CD4-positive, alpha-beta T cell treated with Interleukin-10 for 1 hour (primary cell): ENCODE data around the gene MYH15.

Experiments used
- DNase-seq: peaks from one replicate; pipeline ENCODE4 v3.0.0-alpha.2; 2020

The MYH15 gene

DNA sequence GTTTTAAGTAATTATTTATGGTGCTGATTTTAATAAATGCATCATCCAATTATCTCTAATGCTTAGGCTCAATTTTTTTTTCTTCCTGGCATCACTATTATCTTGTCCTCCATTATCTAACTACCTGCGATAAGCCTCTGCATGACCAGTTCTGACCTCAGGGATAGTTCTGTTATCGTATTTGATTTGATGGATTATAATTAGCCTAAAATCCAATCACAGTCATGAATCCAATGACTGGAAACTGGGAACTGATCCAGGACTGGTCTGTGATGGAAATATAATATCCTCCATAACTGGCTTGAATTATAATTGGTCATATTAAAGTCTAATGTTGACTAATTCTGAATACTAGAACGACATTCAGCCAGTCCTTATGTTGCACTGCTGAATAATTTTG is 1.1 kb downstream of the MYH15 start:
- no peak for DNase-seq

DNA sequence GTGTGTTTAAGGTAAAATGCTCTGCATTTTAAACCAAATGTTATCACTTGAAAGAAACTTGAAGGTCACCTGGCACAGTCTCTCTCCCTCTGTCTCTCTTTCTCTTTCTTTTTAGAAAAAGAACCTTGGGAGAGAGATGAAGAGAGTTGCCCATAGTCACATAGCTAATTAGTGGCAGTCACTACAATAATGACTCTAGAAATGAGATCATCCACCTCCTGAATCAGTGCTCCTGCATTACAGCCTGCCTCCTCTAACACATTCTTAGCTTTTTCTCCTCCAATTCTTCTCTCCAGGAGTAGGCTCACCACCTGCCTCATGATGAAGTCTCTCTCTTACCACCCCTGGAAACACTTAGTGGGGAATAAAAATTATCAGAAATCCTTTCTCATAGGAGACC is 2.5 kb downstream of the MYH15 start:
- DNase-seq = no peak

GRCh38 chr3:108505811-108506210 is 4.6 kb downstream of the MYH15 start:
- DNase-seq = no peak

- no peak for DNase-seq
Observed at GRCh38 chr3:108503722-108504121, 6.7 kb downstream of the MYH15 start.

GRCh38 chr3:108501535-108501934 is 8.9 kb downstream of the MYH15 start:
- no peak for DNase-seq

- DNase-seq = no peak
Observed at GRCh38 chr3:108500728-108501127, 9.7 kb downstream of the MYH15 start.

- DNase-seq = no peak
Observed at GRCh38 chr3:108497271-108497670, 13.1 kb downstream of the MYH15 start.

DNA sequence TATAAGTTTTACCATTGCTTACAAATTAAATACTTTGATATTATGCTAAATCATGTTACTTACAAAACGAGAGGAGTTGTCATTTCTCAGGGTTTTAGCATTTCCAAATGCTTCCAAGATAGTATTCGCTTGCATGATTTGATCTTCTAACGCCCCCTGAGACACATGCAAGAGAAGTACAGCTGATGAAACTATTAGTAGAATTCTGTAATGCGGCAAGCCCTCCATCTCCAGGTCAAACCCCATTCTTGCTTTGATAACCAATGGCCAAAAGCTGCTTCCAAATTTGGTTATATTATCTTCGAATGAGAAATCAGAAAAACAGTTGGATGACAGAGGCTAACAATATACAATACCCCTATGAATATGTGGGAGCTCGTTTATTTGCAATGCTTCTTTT is 14.7 kb downstream of the MYH15 start:
- DNase-seq = no peak

DNA sequence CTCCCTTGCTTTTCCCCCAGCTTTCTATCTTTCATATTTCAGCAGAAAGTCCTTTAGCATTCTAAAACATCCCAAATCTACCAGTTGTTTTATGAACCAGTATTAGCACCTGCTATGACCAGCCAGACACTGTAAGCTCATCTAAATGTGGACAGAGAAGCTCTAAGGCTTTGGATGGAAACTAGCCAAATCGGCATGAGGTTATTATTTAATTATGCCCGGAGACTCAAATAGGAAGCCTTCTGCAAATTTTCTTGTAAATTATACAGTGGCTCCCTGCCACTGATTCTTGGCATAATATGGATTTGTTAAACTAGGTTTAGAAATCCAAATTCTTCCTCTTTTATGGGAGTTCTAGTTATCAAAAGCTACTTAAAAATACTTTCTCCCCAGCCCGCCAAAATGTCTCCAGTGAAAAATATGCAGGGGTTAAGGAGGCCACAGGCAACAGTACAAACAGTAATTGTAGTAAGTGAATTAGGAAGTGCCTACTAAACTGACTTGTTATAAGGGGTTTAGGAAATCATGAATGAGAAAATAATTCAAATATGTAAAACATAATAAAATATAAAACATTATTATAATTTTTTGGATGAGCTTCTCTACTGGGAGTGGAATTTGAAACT is 15.4 kb downstream of the MYH15 start:
- no peak for DNase-seq

DNA sequence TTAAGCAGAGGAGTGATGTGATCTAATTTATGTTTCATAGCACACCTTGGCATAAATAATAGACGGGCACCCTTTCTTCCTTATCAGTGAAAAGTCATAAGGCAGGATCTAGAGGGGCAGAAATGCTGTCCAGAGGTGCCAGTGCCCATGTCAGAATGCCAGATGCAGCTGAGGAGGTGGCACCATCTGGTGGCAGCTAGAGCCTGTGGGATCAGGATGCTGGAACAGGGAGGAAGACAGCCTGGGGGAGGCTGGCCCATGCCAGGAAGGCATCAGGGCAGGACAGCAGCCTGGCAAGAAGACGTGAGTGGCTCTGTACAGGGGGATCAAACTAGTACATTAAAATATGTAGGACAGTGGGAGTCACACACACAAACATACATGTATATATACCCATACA is 16.5 kb downstream of the MYH15 start:
- no peak for DNase-seq

DNA sequence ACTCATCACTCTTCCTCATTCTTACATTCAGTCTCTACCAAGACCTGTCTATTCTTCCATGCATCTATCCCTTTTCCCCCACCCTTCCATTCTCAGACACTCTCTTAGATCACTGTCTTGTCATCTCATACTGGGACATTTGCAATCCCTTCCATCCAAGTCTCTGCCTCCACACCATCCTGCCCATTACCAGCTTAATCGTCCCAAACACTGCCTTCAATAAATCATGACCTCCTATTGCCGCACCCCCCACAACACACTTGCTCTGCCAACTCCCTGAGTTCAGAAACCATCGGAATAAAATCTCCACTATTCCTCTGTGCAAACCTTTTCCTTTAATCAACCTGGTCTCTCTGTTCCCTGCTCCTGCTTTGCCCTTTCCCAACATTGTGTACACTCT is 18.9 kb downstream of the MYH15 start:
- DNase-seq = no peak

- DNase-seq = peak; percentile 74
Observed at GRCh38 chr3:108489776-108490175, 20.6 kb downstream of the MYH15 start.

DNA sequence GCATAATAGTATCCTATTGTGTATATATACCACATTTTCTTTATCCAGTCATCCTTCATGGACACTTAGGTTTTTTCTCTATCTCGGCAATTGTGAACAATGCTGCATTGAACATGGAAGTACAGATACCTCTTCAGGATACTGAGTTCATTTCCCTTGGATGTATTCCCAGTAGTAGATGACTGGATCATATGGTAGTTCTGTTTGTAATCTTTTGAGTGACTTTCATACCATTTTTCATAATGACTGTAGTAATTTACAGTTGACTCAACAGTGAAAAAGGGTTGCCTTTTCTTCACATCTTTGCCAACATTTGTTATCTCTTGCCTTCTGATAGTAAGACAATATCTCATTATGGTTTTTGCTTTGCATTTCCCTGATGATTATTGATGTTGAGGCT is 21.8 kb downstream of the MYH15 start:
- no peak for DNase-seq

- DNase-seq = no peak
Observed at GRCh38 chr3:108487439-108487838, 23.0 kb downstream of the MYH15 start.

DNA sequence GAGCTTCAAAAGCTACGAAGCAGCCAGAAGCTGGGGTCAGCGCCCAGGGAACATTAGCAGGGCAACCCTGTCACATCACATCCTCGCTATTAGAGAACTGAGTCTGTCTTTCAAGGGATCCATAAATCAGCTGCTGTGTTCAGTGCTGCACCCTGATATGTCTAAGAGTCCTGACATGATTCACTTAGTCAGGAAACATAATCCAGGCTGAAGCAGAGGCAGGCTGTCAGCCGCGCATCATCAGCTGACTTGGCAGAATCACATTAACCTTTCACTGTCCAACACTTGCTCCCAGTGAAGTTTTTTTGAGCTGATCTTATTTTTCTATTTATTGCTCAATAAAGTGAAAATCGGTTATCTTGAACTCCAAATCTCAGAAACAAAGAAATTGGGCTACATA is 23.5 kb downstream of the MYH15 start:
- no peak for DNase-seq

DNA sequence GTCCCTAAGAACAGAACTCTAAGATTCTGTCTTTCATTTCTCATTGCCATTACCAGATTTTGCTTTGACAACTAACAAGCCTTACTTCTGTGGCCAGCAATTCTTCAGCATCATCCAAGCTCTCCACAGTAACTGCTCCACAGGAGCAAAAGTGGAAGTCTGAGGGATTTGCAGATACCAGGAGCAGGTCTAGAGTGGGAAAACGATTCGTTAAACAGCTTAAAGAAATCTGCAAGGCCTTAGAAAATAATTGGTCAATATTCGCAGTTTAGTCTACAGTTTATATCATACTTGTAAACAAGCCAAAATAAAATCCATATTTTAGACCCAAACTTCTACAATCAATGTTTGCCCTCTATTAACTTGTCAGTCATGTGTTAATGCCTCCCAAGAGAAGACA is 24.1 kb downstream of the MYH15 start:
- no peak for DNase-seq

DNA sequence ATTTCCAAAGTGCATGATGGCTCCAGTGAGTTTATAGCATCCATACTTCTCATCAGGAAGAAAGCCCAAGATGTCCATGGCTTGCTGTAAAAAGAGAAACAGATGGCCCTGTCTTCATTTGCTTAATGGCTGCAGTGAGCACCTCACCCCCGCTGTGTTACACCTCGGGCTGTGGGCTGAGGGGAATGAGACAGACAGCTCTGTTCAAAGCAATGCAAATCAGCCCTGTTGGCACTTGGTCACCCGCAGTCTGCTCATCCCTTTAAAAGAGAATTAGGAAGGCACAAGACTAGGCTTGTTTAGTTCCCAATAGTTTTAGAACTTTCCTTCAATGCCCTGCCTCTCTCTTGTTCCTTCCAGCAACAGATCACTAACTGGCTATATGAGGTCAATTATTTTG is 25.2 kb downstream of the MYH15 start:
- DNase-seq = no peak

DNA sequence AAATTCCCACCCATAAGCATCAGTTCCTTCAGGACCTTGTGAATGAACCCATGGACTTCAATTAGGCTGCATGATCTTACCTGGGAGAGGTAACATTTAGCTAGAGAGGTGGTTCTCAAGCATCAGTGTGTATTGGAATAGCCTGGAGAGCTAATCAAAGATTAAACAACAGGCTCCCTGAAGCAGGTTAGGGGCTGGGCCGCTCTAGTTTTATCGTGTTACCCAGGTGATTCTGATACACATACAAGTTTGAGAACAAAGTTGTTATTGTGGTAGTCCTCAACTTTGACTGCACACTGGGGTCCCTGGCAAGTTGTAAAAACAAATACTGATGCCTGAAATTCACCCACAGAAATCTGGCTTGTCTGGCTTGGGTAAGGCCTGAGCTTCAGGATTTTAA is 31.2 kb downstream of the MYH15 start:
- no peak for DNase-seq

DNA sequence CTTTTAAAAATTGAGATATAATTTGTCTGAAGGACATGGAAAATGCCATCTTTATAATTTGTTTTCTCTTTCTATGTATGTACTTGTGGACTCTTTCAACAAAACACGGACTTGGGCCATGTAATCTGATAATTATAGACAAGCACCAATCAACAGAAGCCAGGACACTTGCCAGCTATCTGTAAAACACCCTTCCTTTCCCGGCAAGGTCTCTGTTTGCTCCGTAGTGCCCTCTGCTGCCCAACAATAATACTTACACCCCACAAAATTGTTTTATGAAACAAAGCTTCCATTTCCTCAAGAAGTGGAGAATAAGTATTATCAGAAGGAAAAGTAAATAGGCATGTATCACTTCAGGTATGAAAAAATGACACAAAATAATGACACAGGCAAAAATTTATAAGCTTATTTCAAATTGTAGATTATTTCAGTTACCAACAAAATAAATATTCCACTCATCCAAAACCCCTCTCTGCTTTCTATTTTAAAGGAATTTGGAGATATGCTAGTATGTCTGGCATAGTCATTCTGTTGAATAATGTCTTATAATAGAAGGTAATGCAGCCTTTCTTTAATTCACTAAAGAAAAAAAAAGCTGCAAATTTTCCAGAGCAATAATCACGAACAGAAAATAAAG is 32.8 kb downstream of the MYH15 start:
- DNase-seq = peak; percentile 66

- no peak for DNase-seq
Observed at GRCh38 chr3:108475220-108475782, 35.1 kb downstream of the MYH15 start.

DNA sequence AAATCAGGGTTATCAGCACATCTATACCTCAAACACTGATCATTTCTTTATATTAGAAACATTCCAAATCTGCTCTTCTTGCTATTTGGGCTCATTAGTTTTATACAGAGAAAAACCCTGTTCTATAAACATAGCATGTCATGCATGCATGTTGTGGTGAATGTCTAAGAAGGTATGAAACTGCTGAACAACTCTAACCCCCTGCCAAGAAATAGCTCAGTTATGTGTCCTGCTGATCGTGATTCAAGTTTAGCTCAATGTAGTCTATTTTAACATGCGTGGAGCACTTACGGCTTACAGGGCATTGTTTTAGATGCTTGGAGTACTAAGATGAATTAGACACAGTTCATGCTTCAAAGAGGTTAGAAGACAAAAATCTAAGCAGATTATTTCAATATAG is 35.8 kb downstream of the MYH15 start:
- no peak for DNase-seq

- DNase-seq = no peak
Observed at GRCh38 chr3:108473711-108474110, 36.7 kb downstream of the MYH15 start.

DNA sequence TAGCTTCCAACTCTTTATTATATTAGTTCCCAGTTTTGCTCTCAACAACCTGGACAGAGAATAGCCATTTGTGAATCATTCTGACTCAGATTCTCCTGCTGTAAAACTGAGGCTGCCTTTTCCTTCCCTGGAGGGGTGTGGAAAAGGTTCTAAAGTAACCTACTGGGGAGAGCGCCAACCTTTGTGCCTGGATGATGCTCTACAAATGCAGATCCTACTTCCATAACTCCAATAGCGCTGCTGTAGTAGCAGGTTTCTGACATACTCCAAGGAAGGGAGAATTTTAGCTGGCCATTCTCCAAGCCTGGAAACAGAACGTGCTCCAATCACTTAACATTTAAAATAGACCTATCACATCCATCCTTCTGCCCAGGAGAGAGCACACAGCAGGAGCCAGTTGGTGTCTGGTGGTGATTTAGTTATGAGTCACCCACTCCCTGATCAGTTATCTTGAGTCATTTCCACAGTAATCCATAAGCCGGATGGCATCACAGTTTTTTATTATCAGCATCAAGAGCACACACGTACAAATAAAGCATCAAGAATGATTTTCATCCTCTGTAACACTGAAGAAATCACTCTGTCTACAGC is 38.3 kb downstream of the MYH15 start:
- DNase-seq = no peak

DNA sequence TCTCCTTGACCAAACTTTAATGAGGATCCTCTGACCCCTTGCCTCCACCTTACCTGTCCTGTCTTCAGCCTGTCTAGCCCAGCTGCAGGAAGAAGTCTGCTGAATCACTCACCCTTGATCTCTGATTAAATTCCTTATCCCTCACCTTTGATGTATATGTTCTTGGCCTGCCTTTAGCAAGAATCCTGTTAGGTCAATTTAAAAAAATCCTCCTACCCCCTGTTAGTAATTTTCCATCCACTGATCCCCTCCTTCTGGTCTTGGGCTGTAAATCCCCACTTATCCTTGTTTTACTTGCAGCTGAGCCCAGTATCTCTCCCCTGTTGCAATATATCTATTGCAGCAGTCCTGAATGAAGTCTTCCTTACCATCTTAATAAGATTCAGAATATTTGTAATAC is 39.0 kb downstream of the MYH15 start:
- no peak for DNase-seq

- no peak for DNase-seq
Observed at GRCh38 chr3:108469126-108469525, 41.3 kb downstream of the MYH15 start.
